HG03066 (cell line): ENCODE data around the gene HECTD3.

Experiments
- ATAC-seq: cut with Tn5 transposase; IDR thresholded peaks from one replicate; pipeline ENCODE4 v1.9.1; 2021; ENCODE audit warnings: low read depth; ENCODE audit not compliant: unreplicated experiment

Gene HECTD3

GRCh38 chr1:45010855-45011811 lies at the start of gene HECTD3:
Gene HECTD3 (minus strand): TSS chr1:45011324. CDS start chr1:45011257, 67 bp downstream.
- ATAC-seq, result peak; percentile 75

- ATAC-seq, result no peak
Measured at GRCh38 chr1:45059829-45060228, 48.7 kb upstream of the HECTD3 start.

- ATAC-seq, result no peak
Measured at GRCh38 chr1:45057542-45057941, 46.4 kb upstream of the HECTD3 start.

GRCh38 chr1:45051005-45051772 lies 40.1 kb upstream of the HECTD3 start:
- no peak for ATAC-seq

GRCh38 chr1:45047032-45047431 lies 35.9 kb upstream of the HECTD3 start:
- no peak for ATAC-seq

GRCh38 chr1:45044916-45045315 lies 33.8 kb upstream of the HECTD3 start:
- no peak for ATAC-seq

GRCh38 chr1:45043094-45043493 lies 32.0 kb upstream of the HECTD3 start:
- ATAC-seq, result no peak

- ATAC-seq, result no peak
Measured at GRCh38 chr1:45040297-45040696, 29.2 kb upstream of the HECTD3 start.

- no peak for ATAC-seq
Measured at GRCh38 chr1:45038661-45039364, 27.7 kb upstream of the HECTD3 start.

- no peak for ATAC-seq
Measured at GRCh38 chr1:45038240-45038639, 27.1 kb upstream of the HECTD3 start.

- no peak for ATAC-seq
Measured at GRCh38 chr1:45037456-45037855, 26.3 kb upstream of the HECTD3 start.

- no peak for ATAC-seq
Measured at GRCh38 chr1:45035631-45036301, 24.6 kb upstream of the HECTD3 start.

- ATAC-seq, result no peak
Measured at GRCh38 chr1:45033356-45033755, 22.2 kb upstream of the HECTD3 start.

GRCh38 chr1:45032837-45033236 lies 21.7 kb upstream of the HECTD3 start:
- ATAC-seq, result no peak

GRCh38 chr1:45026446-45026845 lies 15.3 kb upstream of the HECTD3 start:
- no peak for ATAC-seq

GRCh38 chr1:45023663-45024062 lies 12.5 kb upstream of the HECTD3 start:
- ATAC-seq, result no peak

- no peak for ATAC-seq
Measured at GRCh38 chr1:45018599-45019230, 7.6 kb upstream of the HECTD3 start.

- ATAC-seq, result no peak
Measured at GRCh38 chr1:45016767-45017166, 5.6 kb upstream of the HECTD3 start.

GRCh38 chr1:45016090-45016697 lies 5.1 kb upstream of the HECTD3 start:
- no peak for ATAC-seq
